Measurements from ENCODE around the gene KHDRBS2. TPM values are rescaled to one million over a fixed set of nuclear protein-coding genes. Genes with fewer than 3 reads are reported as not detected.

KHDRBS2 gene
- total RNA-seq, 1 experiment from 2014 or later = 2.7 TPM

- H4K20me1 ChIP-seq (ENCODE audit: control insufficient read depth, insufficient read depth, insufficient read length) = no peaks in the 10 kb centered on the region
- H3K4me2 ChIP-seq (ENCODE audit: insufficient read depth, insufficient read length, low read length) = no peak overlapping the region
- no peak overlapping the region for H3K9ac ChIP-seq (ENCODE audit: extremely low read depth, insufficient read length, low read length)
- H2BK12ac ChIP-seq (ENCODE audit: insufficient read length, low read depth, low read length) = no peak overlapping the region
- H3K14ac ChIP-seq (ENCODE audit: insufficient read depth, low read length) = no peak overlapping the region
- H3K79me1 ChIP-seq (ENCODE audit: insufficient read depth, low read depth, low read length, poor library complexity, severe bottlenecking) = no peaks in the 10 kb centered on the region
- peaks cover 2 to 4% (median 4%) of the 10 kb centered on the region in 3 experiments; a peak in 3 of 7 replicates for H3K36me3 Mint-ChIP-seq (ENCODE audit: insufficient read depth in 1 of 3, low read depth in 3 of 3)
- no peak overlapping the region for H3K4ac ChIP-seq (ENCODE audit: low read depth, low read length)
- H3K4me1 Mint-ChIP-seq = no peaks in the 10 kb centered on the region; a peak in 1 of 4 replicates
- H3K27me3 Mint-ChIP-seq (ENCODE audit: low read depth) = no peaks in the 10 kb centered on the region
- no peaks in the 10 kb centered on the region for H3K23me2 ChIP-seq (ENCODE audit: insufficient read length, low read depth, low read length, poor library complexity, severe bottlenecking)
- peaks cover 3 to 16% of the 10 kb centered on the region in 2 experiments; a peak in 4 of 5 replicates for H3K9me3 Mint-ChIP-seq
- H2AK5ac ChIP-seq (ENCODE audit: insufficient read length, low read length) = no peak overlapping the region
- H4K91ac ChIP-seq (ENCODE audit: insufficient read length, low read depth, low read length) = no peak overlapping the region
- no peak overlapping the region for H2BK20ac ChIP-seq (ENCODE audit: low read depth, low read length, poor library complexity, severe bottlenecking)
- DNase-seq = no peak
- no peak overlapping the region for H3K56ac ChIP-seq (ENCODE audit: insufficient read length, low read depth, low read length)
- no peak overlapping the region for H3K23ac ChIP-seq (ENCODE audit: insufficient read length, low read depth, low read length)
- H4K8ac ChIP-seq (replicated peaks; ENCODE audit: insufficient read length, low read depth, low read length) = no peak overlapping the region
- WGBS (ENCODE audit: extremely low coverage, insufficient read length, low lambda C conversion rate) = no CpG with 5 or more reads among the region's 1 CpG
- no peak overlapping the region for H3K4me3 Mint-ChIP-seq
- H3K27ac Mint-ChIP-seq = no peak overlapping the region
- H3K27me3 ChIP-seq (ENCODE audit: insufficient read depth, low read length) = no peaks in the 10 kb centered on the region
- H2BK5ac ChIP-seq (ENCODE audit: insufficient read length, low read length) = no peak overlapping the region
- no peaks in the 10 kb centered on the region for H3K4me1 ChIP-seq (ENCODE audit: insufficient read depth, low read length)
- no peak overlapping the region for H3T11ph ChIP-seq (ENCODE audit: low read length)
- no peak overlapping the region for H2BK120ac ChIP-seq (ENCODE audit: low read depth, low read length, poor library complexity, severe bottlenecking)
- H2AFZ ChIP-seq (ENCODE audit: low read length) = no peak overlapping the region
- no peaks in the 10 kb centered on the region for H3K9me3 ChIP-seq (ENCODE audit: control insufficient read depth, low read depth, low read length)
- no peak overlapping the region for H3K27ac ChIP-seq (ENCODE audit: insufficient read length, low read depth, low read length)
- TF ChIP-seq CTCF (conservative IDR thresholded peaks at IDR 0.05) = no peak
- no peak overlapping the region for H3K18ac ChIP-seq (ENCODE audit: insufficient read length, low read depth, low read length)
- H2BK15ac ChIP-seq (ENCODE audit: low read depth, low read length) = no peak overlapping the region
- no peak overlapping the region for H4K5ac ChIP-seq (ENCODE audit: insufficient read length, low read depth, low read length)
- H3K79me2 ChIP-seq (ENCODE audit: insufficient read depth, low read length) = no peaks in the 10 kb centered on the region
Observed at GRCh38 chr6:62202078-62202477, 83.9 kb downstream of the KHDRBS2 start.

Data from H9 (cell line).